Activated CD4-positive, alpha-beta T cell treated with anti-CD3 and anti-CD28 coated beads, Interleukin-2, amount 50 U/mL, for 48 hours (primary cell): ENCODE results near the gene SRSF12.
A peak's percentile ranks its signal among the peaks of the same experiment; 100 is the strongest.

ENCODE experiments used
- DNase-seq, 2 experiments: peaks; one replicate each; pipeline ENCODE4 v3.0.0-alpha.2; 2020

The SRSF12 gene

DNA sequence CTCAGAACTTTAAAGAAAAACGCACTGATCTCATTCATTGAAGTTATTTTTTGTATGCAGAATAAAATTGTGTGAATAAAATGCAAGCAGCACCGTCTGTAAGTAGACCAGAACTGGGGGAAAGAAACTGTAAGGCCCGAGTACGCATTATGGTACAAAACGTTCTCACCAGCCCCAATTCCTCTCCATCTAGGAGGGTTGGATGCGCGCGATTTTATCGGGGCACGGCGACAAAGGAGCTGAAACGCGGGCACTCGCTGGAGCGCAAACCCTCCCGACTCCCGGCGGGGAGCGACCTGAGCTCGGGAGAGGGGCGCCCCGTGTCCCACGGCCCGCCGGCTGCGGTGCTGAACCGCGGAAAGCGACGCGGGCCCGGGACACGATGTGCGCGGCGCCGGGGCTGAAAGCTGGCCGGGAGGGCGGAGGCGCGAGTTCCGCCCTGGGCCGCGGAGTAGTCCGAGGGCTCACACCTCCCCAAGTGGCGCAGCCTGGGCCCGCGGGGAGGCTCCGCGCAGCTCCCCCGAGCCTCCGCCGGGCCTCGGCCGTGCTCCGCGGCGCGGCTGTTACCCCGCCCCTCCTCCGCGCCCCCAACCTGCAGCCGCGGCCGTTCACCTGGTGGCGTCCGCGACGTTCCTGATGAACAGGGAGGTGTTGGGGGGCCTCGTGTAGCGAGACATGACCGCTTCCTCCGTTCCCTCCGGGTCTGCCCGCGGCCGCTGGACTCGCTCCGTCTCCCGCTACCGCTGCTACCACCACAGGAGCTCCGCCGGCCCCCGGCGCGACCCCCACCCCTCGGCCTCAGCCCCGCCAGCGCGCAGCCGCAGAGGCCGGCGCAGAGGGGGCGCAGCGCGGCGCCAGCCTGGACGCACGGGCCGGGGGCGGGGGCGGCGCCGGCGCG lies at the start of gene SRSF12:
SRSF12 (minus strand) TSS at position 861 of the 898 bp plus-strand sequence; CDS start at position 677, 184 bp downstream.
- DNase-seq = peak; percentile 31 to 43

DNA sequence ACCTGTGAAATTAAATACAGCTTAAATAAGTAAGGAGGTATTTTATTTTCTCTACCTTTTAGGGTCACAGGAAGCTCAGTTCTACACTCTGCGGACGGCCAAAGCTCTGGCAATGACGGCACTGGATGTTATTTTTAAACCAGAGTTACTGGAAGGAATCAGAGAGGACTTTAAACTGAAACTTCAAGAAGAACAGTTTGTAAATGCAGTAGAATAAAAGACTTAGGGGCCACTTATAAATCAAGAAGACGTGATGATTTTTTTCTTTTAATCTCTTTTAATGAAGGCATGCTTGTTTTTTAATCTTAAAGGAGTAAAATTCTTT lies 44.1 kb upstream of the SRSF12 start:
- DNase-seq = no peak

DNA sequence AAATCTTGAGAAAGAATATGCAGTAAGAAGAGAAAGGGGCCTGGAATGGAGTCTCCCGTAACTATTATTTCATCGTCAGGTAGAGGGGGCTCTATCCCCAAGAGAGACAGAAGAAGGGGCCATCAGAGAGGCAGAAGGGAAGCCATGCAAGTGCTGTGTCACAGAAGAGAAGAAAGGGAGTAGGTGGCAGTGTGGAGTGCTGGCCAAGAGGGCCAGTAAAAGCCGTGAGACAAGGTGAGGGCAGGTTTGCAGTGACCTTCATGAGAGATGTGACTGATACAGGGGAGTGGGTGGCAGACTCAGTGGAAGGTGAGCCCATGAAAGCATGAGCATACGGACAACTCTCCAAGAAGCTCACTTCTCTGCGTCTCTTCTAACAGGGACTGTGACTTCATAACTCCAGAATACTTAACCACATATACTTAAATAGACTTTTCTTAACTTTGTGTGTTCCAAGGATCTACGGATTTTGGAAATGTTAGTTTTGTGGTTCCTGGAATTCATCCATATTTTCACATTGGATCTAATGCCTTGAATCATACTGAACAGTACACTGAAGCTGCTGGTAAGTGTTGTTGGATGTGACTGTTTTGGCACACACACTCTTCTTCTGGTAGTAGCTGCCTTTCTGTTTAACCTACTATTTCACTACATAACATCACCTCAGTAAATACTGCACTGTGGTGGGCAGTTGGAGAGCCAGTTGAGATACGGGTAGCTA lies 43.6 kb upstream of the SRSF12 start:
- no peak for DNase-seq

DNA sequence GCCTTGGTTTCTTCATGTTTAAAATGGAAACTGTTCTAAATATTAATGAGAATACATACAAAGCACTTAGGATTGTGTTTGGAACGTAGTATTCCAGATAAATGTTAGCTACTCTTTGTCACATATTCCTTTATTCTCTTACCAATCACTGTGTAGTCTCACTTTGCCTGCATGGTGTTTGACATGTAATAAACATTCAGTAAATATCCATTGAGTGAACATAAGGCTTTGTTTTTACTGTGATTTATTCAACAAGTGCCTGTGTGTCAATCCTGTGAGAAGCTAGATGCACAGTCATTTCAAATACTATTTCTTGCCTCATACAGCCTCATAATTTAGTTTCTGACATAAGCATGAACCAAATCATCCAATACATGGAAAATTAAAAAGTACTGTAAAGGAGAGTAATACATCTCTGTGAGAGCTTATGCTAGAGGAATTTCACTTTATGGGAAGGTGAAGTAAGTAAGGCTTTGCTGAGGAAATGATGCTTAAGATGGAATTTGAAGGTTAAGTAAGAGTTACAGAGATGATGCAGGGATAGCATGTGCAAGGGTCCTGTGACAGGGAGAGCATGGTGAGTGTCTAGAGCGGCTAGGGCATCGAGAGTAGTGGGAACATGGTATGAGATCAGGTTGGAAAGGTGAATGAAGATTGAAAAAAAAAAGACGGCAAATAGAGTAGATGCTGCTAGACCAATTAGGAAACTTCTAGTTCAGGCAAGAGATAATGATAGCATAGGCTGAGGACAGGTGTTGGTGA lies 42.6 kb upstream of the SRSF12 start:
- DNase-seq = no peak

DNA sequence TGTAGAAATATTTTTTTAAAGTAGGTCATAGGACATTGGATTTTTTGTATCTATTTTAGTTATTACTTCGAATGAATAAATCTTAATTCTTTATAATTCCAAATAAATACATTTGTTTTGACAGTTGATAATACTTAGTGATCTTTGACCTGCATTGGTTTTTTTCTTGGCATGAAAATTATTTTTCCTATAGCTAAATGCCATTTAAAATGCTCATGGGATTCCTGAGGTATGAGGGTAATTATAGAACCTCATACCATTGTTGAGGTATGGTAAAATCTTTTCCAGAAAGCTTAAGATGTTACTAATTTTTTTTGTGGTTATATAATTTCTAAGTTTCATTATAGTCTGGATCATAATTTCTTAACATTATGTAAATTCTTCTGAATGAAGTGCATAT lies 36.3 kb upstream of the SRSF12 start:
- no peak for DNase-seq

DNA sequence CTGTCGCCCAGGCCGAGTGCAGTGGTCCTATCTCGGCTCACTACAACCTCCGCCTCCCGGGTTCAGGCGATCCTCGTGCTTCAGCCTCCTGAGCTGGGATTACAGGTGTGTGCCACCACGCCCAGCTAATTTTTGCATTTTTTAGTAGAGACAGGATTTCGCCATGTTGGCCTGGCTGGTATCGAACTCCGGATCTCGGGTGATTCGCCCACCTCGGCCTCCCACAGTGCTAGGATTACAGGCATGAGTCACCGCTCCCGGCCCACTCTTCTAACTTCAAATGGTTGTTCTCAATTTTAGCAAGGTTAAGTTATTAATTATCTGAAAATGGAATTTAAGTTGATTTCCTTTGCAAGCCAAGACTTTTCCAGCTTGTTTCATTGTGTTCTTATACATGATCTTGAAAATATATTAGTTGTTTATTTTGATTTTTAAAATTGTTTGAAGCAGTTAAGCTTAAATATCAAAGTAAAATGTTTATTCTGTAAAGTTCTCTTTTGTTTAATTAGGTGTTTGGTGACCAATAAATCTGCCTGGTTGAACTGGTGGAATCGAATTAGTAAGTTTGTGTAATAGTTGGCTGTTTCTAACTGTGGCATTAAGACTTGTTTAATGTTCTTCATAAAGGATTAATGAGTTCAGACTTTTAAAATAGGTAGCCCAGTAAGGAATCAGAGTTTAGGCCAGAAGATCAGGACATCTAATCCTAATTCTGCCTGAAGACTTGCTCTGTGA lies 30.3 kb upstream of the SRSF12 start:
- DNase-seq = peak; percentile 34 to 39

DNA sequence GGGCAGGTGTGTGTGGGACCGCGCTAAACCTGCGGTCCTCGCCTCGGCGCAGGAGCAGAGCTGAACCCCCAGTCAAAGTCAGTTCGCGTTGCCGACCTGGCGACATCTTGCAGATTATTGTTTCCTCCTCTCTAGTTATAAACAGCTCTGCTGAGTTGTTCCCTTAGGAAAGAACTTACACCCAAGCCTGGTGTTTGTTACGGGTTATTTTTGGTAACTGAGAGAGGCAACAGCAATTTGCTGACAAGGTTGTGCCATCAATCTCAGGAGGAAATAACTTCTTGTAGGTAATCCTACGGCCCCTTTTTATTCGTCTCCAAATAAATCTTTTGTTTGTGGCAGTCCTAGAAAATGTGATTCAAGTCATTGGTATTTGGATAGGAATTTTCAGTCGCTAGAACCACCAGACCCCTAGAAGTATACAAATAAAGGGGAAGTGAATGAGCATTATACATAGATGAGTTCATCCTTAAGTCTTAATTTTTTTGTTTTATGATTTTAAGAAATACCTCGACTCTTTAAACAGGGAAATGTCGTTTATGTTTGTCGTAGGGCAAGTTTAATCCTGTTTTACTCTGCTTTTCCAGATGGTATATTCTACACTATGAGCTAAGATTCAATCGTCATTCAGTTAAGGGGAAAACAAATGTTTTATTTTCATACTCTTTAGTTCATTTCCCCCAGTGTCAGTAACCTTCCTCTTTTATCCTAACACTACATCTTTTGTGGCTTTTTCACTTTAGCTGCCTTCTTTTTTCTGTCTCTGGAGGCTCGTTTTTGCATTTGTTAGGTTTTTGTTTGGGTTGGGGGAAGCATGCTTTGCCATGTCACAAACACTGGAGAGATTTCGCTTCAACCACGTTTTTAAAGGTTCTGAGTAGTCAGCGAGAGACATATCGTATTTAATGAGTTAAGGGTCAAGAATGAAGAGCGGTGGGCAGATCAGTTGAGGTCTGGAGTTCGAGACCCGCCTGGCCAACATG lies 29.1 kb upstream of the SRSF12 start:
- DNase-seq = peak; percentile 35 to 45

DNA sequence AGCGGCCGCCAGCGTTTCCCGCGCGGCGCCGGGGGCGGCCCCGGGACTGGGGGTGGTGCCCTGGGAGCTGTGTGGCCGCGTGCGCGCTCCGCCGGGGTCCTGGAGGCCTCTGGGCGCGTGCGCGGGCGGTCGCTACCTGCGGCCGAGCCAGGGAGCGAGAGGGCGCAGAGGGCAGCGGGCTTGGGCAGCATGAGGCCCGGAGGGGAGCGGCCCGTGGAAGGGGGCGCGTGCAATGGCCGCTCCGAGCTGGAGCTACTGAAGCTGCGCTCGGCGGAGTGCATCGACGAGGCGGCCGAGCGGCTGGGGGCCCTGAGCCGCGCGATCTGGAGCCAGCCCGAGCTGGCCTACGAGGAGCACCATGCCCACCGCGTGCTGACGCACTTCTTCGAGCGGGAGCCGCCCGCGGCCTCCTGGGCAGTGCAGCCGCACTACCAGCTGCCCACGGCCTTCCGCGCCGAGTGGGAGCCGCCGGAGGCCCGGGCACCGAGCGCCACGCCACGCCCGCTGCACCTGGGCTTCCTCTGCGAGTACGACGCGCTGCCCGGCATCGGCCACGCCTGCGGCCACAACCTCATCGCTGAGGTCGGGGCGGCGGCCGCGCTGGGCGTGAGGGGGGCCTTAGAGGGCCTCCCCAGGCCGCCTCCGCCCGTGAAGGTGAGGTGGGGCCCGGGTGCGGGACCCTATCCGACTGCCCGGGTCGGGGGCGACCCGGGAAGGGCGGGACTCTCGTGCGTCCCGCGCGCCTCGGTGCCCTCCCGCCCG lies 28.3 kb upstream of the SRSF12 start, which contains the start of gene PM20D2:
PM20D2 (plus strand) TSS at position 100 of the 762 bp plus-strand sequence; CDS start at position 190, 90 bp downstream.
- peak; percentile 69 to 75 for DNase-seq

DNA sequence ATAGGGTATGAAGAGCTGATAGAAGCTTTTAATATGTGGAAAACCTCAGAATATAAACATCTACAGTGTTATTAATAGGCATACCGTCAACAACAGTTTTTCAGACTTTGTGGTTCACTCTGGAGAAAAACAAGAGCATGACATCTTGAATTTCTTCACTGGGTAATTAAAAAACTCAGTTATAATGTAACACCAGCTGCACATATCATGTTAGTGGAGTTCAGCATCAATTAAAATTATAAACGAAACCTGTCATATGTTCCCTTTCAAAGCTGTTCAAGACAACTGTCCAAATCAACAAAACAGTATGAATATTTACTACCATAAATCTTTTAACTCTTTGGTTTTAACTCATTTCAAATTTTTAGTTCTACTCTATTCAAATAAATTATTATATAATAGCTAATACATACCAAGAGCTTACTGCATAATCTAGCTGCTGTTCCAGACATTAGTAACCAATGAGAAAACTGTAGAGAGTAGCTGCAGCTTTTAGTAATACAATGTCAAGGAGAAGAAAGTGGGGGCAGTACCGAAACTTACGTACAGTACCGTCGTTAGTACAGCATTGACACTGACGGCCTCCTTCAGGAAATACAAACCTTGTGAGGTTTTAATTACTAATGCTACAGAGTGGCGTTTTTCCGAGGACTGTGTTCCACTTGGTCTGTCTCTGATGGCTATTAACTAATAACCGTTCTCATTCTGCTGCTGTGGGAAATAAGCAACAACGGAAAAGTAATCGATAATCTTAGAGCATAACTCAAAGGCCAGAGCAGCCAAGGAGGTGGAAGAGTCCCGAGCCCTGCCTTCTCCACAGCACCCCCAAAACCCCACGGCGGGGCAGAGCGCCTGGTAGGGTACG lies 27.5 kb upstream of the SRSF12 start:
- no peak for DNase-seq

DNA sequence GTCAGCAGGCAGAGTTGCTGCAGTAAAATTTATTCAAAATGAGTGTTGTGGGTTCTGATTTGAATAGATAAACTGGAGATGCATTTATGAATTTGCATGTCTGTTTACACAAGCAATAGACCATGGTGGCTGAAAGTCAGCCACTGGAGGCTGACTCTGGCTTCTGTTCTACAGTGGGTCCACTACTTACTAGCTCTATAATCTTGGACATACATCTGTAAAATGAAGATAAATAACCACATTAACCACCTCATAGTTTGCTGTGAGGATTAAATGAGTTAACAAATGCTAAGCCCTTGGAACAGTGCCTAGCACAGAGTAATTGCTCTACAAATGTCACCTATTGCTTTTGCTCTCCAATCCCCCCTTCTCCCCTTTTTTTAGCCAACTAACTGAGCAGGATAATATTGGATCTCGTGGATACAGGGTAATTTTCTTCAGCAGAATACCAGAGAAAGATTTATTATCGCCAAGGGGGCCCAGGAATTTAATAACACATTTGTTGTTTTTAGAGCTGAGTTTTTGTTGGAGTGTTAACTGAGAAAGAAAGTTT lies 26.6 kb upstream of the SRSF12 start:
- peak in 1 of 2 experiments; percentile 9 for DNase-seq

DNA sequence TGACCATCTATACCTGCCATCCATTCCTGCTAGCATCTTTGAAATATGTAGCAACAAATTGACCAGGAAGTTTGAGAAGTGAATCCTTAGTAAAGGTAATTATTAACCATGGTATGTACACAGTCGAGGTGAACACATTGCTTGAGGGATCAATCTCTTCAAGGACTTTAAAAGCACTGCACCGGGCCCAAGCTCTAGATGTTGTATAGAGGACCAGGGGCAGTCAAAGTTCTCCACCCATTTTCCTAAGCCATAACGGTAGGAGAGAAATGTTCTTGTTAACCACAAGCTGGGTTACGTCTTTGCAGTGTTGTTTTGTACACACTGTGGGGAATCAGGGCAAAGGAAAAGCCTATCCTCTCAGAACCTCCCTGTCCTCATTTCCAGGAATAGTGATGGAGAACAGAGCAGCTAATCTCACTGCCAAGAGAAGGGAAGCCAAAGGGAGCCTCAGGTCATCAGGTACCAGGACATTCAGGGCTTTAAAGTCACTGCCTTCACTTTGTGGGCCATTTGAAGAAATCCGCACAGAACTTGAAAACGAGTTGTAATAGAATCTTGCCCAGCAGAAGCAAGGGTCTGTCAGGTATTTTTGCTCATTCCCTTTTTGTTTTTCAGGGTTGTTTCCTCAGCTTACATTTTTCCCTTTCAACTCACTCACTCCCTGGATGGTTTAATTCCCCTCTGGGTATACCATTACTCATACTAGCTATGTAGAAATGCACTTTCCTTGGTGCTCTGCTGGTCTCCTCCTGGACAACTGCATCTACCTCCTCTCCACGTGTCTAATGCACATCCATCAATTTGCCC lies 22.7 kb upstream of the SRSF12 start:
- no peak for DNase-seq

DNA sequence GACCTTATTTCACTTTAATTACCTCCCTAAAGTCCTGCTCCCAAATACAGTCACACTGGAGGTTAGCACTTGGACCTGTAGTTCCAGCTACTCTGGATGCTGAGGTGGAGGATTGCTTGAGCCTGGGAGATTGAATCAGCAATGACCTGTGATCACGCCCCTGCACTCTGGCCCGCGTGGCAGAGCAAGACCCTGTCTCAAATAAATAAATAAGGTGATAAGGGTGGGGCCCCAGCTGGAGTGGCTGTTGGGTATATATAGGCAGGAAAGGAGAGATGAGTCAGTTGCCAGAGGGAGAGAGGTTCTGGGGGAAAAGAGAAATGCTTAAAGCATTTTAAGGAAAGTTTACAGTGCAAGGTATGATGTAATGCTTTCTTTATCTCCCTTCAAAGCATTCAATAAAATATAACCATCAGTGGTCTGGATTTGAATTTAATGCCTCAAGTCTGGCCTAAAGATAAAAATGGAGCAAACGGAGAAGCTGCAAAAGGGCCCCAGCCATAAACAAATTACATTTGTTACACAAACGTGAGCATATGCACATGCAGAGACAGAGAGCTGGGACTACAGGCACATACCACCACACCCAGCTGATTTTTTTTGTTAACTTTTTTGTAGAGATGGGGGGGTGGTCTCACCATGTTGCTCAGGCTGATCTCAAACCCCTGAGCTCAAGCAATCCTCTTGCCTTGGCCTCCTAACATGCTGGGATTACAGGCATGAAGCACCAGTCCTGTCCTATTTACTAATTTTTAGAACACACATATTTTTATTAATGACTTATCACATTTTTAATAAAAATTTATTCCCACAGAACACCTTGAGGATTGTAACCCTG lies 21.9 kb upstream of the SRSF12 start:
- DNase-seq = no peak

DNA sequence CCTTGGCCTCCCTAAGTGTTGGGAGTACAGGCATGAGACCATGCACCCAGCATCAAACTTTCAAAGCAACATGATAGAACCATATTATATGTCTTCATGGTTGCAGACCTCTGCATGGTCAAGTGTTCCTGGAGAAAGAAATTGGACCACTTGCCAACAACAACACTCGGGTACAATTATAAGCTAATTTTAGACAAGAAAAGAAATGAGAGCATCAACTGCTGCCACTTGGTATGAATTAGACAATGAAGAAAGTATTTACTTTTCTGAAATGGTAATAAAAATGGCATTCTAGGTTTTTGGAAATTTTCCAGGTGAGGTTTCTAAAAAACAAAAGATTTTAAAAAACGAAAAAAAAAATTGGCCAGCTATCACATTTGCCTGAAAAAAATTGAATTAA lies 20.3 kb upstream of the SRSF12 start:
- DNase-seq = no peak

DNA sequence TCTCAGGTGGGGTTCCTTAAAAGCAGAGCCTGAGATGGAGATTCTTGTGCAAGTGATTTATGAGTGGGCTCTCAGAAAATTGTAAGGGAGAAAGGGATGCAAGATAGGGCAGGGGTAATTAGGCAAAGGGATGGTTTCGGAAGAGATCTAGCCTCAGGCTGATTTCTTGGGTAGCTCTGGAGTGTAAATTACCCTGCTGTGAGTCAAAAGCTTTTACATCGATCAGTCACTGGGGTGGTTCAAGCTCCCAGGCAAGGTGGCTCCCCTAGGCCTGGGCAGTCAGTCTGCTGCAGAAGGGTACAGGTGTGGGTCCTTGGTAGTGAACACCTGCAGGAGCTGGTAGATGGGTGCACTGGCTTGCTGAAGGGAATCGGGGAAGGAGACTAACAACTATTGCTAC lies 16.9 kb upstream of the SRSF12 start:
- DNase-seq = no peak

DNA sequence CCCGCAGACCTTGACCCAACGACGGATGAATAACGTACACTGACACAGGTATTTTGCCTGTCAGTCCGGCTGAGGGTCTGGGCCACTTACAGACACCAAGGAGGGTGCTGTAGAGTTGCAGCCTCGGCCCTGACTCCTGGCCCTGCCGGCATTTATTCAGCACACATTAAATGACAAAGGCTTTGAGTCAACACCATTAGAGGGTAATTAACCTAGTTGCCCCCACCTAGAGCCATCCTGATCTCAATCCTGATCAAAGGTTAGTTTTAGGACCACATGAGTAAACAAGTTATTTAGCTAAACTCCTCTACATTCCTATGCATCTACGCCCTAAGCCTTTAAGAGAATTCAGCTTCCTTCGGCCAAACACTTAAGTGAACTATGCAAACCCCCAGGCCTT lies 16.1 kb upstream of the SRSF12 start:
- no peak for DNase-seq

DNA sequence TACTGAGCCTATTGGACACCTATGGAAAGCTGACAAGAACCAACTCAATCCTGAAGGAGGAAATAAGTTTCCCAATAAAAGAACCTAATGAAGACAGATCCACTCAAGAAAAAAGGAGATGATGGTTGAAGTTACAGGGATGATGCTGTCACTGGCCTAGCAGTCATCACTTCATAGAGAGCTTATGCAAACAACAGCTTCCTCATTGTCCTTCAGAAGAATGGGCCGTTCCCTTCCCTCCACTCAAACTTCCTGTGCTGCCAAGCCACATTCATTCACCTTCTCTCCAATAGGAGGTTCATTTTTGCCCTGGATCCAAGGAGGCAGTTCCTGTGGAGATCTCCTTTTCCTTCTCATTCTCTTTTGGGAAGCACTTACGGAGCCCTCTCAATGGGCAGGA lies 14.2 kb upstream of the SRSF12 start:
- DNase-seq = no peak

DNA sequence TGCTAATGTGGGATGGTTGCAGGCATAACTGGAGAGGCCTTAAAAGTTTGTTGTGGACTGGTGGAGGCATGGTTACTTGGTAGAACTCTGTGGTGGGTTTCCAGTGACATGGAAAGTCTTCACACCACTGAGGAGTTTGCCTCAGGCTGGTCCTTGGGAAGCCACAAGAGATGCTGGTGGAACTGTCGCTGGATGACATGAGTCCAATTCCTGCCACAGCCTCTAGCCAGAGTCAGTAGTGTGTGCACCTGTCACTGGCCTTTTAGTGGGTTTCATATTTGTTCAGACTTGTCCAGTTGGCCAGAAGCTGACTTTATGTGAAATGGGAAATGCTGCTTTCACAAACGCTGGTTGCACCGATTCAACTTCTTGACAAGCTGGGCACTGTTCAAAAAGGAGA lies 13.7 kb upstream of the SRSF12 start:
- no peak for DNase-seq
